IMR-90 (cell line): ENCODE results near the gene CTSC. TPM values are rescaled to one million over a fixed set of nuclear protein-coding genes. Genes with fewer than 3 reads are reported as not detected.

ENCODE experiments used
- ATAC-seq: fragments of 200-7000 bp; cut with Tn5 transposase; 2 replicates; pipeline ENCODE4 v1.9.1; 2020; ENCODE audit warnings: low read depth, mild to moderate bottlenecking, moderate library complexity
- BruUV-seq: library from RNA; stranded (reverse); fragments of 400-500 nt; replicated peaks from 2 replicates; lab custom pipeline; 2021; lab: Mats Ljungman, UMichigan
- CTCF ChIA-PET: fragments of 300-600 bp; formaldehyde crosslinking; extraction: SDS; loops from one replicate; lab custom pipeline; 2021; ENCODE audit warnings: antibody characterized with exemption; lab: Yijun Ruan, JAX
- POLR2A ChIA-PET: fragments of 300-600 bp; sonication (Branson Sonifier 250); formaldehyde crosslinking; loops from one replicate; lab custom pipeline; 2022; ENCODE audit warnings: antibody characterized with exemption; ENCODE audit not compliant: unreplicated experiment; lab: Charles Lee
- DNase-seq: peaks from one replicate; pipeline ENCODE4 v3.0.0; 2013
- H2AFZ ChIP-seq: replicated peaks from 2 replicates; pipeline ENCODE3; 2013; ENCODE audit warnings: low read length, mild to moderate bottlenecking; ENCODE audit not compliant: poor library complexity
- H2AK5ac ChIP-seq: 2 replicates; pipeline ENCODE4 v1.6.1; 2013; ENCODE audit warnings: low read depth, low read length, inconsistent platforms
- H2AK9ac ChIP-seq: replicated peaks from 2 replicates; pipeline ENCODE3; 2013; ENCODE audit warnings: mild to moderate bottlenecking, low read depth, low read length, moderate library complexity; ENCODE audit not compliant: poor library complexity
- H2BK120ac ChIP-seq: 2 replicates; pipeline ENCODE4 v1.6.1; 2013; ENCODE audit warnings: low read depth, low read length, inconsistent platforms
- H2BK15ac ChIP-seq: 3 replicates; pipeline ENCODE4 v1.6.1; 2013; ENCODE audit warnings: low read depth, low read length, inconsistent platforms
- H2BK20ac ChIP-seq: 2 replicates; pipeline ENCODE4 v1.6.1; 2013; ENCODE audit warnings: low read depth, mild to moderate bottlenecking, inconsistent platforms, low read length, moderate library complexity
- H2BK5ac ChIP-seq: 2 replicates; pipeline ENCODE4 v1.6.1; 2013; ENCODE audit warnings: mild to moderate bottlenecking, low read depth, low read length, inconsistent platforms; ENCODE audit not compliant: poor library complexity, severe bottlenecking
- H3K14ac ChIP-seq: replicated peaks from 2 replicates; pipeline ENCODE4 v1.6.1; 2013; ENCODE audit warnings: low read depth, low read length, inconsistent platforms
- H3K18ac ChIP-seq: 2 replicates; pipeline ENCODE4 v1.6.1; 2013; ENCODE audit warnings: low read depth, low read length, control low read depth
- H3K23ac ChIP-seq: 2 replicates; pipeline ENCODE4 v1.6.1; 2013; ENCODE audit warnings: low read depth, low read length, inconsistent platforms
- H3K27ac ChIP-seq: 2 replicates; pipeline ENCODE4 v1.5.1; 2013; ENCODE audit warnings: mild to moderate bottlenecking, control low read depth, low read length; ENCODE audit not compliant: insufficient read depth
- H3K27me3 ChIP-seq: 2 replicates; pipeline ENCODE4 v1.6.1; 2013; ENCODE audit warnings: low read length; ENCODE audit not compliant: control insufficient read depth, insufficient read depth
- H3K36me3 ChIP-seq: 2 replicates; pipeline ENCODE4 v1.6.1; 2013; ENCODE audit warnings: low read length, mixed read lengths; ENCODE audit not compliant: control insufficient read depth, insufficient read depth
- H3K4ac ChIP-seq: 2 replicates; pipeline ENCODE4 v1.6.1; 2013; ENCODE audit warnings: low read depth, low read length, inconsistent platforms
- H3K4me1 ChIP-seq: 2 replicates; pipeline ENCODE4 v1.6.1; 2013; ENCODE audit warnings: low read length, mixed read lengths; ENCODE audit not compliant: control insufficient read depth, insufficient read depth
- H3K4me2 ChIP-seq: 2 replicates; pipeline ENCODE4 v1.6.1; 2013; ENCODE audit warnings: low read depth, mild to moderate bottlenecking, control low read depth, low read length, moderate library complexity
- H3K4me3 ChIP-seq: 2 replicates; pipeline ENCODE4 v1.5.1; 2013; ENCODE audit warnings: low read depth, mild to moderate bottlenecking, control low read depth, low read length, moderate library complexity; ENCODE audit not compliant: insufficient read depth
- H3K56ac ChIP-seq: 2 replicates; pipeline ENCODE4 v1.6.1; 2013; ENCODE audit warnings: low read length, inconsistent platforms; ENCODE audit not compliant: insufficient read depth; ENCODE audit errors: extremely low read depth
- H3K79me1 ChIP-seq, 2 experiments: 2 replicates each; pipeline ENCODE4 v1.6.1; 2013; ENCODE audit warnings: low read length in 2 of 2, inconsistent platforms in 1 of 2, low read depth in 1 of 2
- H3K9ac ChIP-seq: 2 replicates; pipeline ENCODE4 v1.6.1; 2013; ENCODE audit warnings: low read depth, low read length, control low read depth
- H3K9me1 ChIP-seq: 2 replicates; pipeline ENCODE4 v1.6.1; 2013; ENCODE audit warnings: low read length, inconsistent platforms; ENCODE audit not compliant: insufficient read depth
- H3K9me3 ChIP-seq: 2 replicates; pipeline ENCODE4 v1.6.1; 2013; ENCODE audit warnings: low read length; ENCODE audit not compliant: control insufficient read depth, insufficient read depth
- H4K20me1 ChIP-seq: 2 replicates; pipeline ENCODE4 v1.6.1; 2013; ENCODE audit warnings: low read length, inconsistent platforms; ENCODE audit not compliant: insufficient read depth
- H4K5ac ChIP-seq: 2 replicates; pipeline ENCODE4 v1.6.1; 2013; ENCODE audit warnings: mild to moderate bottlenecking, low read depth, low read length, control low read depth
- H4K8ac ChIP-seq, 2 experiments: 2 replicates each; pipeline ENCODE4 v1.6.1; 2013; ENCODE audit warnings: low read depth in 2 of 2, low read length in 2 of 2, control low read depth in 1 of 2, inconsistent platforms in 1 of 2
- H4K91ac ChIP-seq: 2 replicates; pipeline ENCODE4 v1.6.1; 2013; ENCODE audit warnings: low read depth, low read length, inconsistent platforms; ENCODE audit not compliant: insufficient read depth
- BHLHE40 ChIP-seq: fragments of 150-350 bp; IDR thresholded peaks from 2 replicates; pipeline ENCODE4 v1.6.1; 2016; ENCODE audit warnings: mild to moderate bottlenecking, low read depth, low read length
- CEBPB ChIP-seq: IDR thresholded peaks from 2 replicates; pipeline ENCODE4 v1.6.1; 2012; ENCODE audit warnings: low read depth, low read length, improper control_type of control experiment
- CHD1 ChIP-seq: IDR thresholded peaks from 2 replicates; pipeline ENCODE4 v1.6.1; 2012; ENCODE audit warnings: low read depth, low read length, improper control_type of control experiment
- FOS ChIP-seq: fragments of 150-350 bp; IDR thresholded peaks from 2 replicates; pipeline ENCODE4 v1.6.1; 2016; ENCODE audit warnings: low read depth, low read length
- MAFK ChIP-seq: IDR thresholded peaks from 2 replicates; pipeline ENCODE4 v1.6.1; 2012; ENCODE audit warnings: low read depth, low read length, improper control_type of control experiment
- MAZ ChIP-seq: IDR thresholded peaks from 2 replicates; pipeline ENCODE4 v1.6.1; 2012; ENCODE audit warnings: low read depth, mild to moderate bottlenecking, low read length, improper control_type of control experiment, moderate library complexity, borderline replicate concordance
- MXI1 ChIP-seq: IDR thresholded peaks from 2 replicates; pipeline ENCODE4 v1.6.1; 2012; ENCODE audit warnings: low read depth, mild to moderate bottlenecking, low read length, moderate library complexity, borderline replicate concordance
- NFE2L2 ChIP-seq: fragments of 150-350 bp; IDR thresholded peaks from 2 replicates; pipeline ENCODE4 v1.6.1; 2016; ENCODE audit warnings: low read depth, mild to moderate bottlenecking, low read length
- POLR2A ChIP-seq: IDR thresholded peaks from 2 replicates; pipeline ENCODE4 v1.6.1; 2012; ENCODE audit warnings: mild to moderate bottlenecking, low read depth, low read length
- RAD21 ChIP-seq: IDR thresholded peaks from 2 replicates; pipeline ENCODE4 v1.6.1; 2012; ENCODE audit warnings: low read length, improper control_type of control experiment
- RCOR1 ChIP-seq: IDR thresholded peaks from 2 replicates; pipeline ENCODE4 v1.6.1; 2012; ENCODE audit warnings: mild to moderate bottlenecking, low read length, improper control_type of control experiment; ENCODE audit not compliant: insufficient replicate concordance
- RFX5 ChIP-seq: IDR thresholded peaks from 2 replicates; pipeline ENCODE4 v1.8.0; 2012; ENCODE audit warnings: low read depth, mild to moderate bottlenecking, low read length, moderate library complexity
- SMC3 ChIP-seq: fragments of 150-350 bp; IDR thresholded peaks from 2 replicates; pipeline ENCODE4 v1.6.1; 2016; ENCODE audit warnings: low read depth, mild to moderate bottlenecking, antibody characterized with exemption, low read length, moderate library complexity
- WGBS, 2 experiments: methylation state at CpG; one replicate each; pipeline versions ENCODE4 v1.1.5 to v1.1.7; 2013; ENCODE audit warnings: missing lambda C conversion rate in 2 of 2; ENCODE audit not compliant: insufficient read length in 1 of 2; ENCODE audit errors: extremely low coverage in 2 of 2; 5-methylcytosine and 5-hydroxymethylcytosine counted together
- dilution Hi-C: fragments of 300-500 bp; cut with HindIII; formaldehyde crosslinking; loops from one replicate; pipeline ENCODE4 v1.14.3; 2018; ENCODE audit warnings: low sequenced_read_pairs; ENCODE audit not compliant: unreplicated experiment
- in situ Hi-C: fragments of 300-500 bp; cut with MboI; formaldehyde crosslinking; loops from 3 replicates; pipeline ENCODE4 v1.14.3; 2019; ENCODE audit warnings: low sequenced_read_pairs, inconsistent platforms, mixed read lengths
- intact Hi-C: fragments of 100-400 bp; cut with micrococcal nuclease; formaldehyde crosslinking; loops from 2 replicates; pipeline ENCODE4 v1.10.0; 2022
- polyA plus RNA-seq, 3 experiments: library from polyadenylated mRNA; depleted of rRNA; stranded (reverse); fragments of >200 nt; gene quantifications; 2 replicates each; pipeline ENCODE4 v1.2.3, GENCODE V29; 2012; ENCODE audit warnings: low replicate concordance in 1 of 3
- total RNA-seq: library from RNA; depleted of rRNA; stranded (reverse); fragments of >200 nt; gene quantifications from 2 replicates; pipeline ENCODE4 v1.2.3, GENCODE V29; 2012
- TF ChIP-seq, protein P1 (sequence below): fragments of 150-350 bp; IDR thresholded peaks from 2 replicates; pipeline ENCODE4 v1.6.1; 2016; ENCODE audit warnings: low read depth, mild to moderate bottlenecking, low read length, moderate library complexity, borderline replicate concordance
- TF ChIP-seq, protein P2 (sequence below): fragments of 150-350 bp; IDR thresholded peaks from 2 replicates; pipeline ENCODE4 v1.6.1; 2017; ENCODE audit warnings: mild to moderate bottlenecking, antibody characterized with exemption, low read length, low read depth
- TF ChIP-seq, protein P3 (sequence below): conservative IDR thresholded peaks from 2 replicates; pipeline ENCODE4 v1.5.1; 2012; ENCODE audit warnings: mild to moderate bottlenecking, low read depth, low read length, improper control_type of control experiment

Gene CTSC
- total and polyA plus RNA-seq, 2 of the 4 experiments (the other 2 are of a cell fraction): 208 to 299 TPM

DNA sequence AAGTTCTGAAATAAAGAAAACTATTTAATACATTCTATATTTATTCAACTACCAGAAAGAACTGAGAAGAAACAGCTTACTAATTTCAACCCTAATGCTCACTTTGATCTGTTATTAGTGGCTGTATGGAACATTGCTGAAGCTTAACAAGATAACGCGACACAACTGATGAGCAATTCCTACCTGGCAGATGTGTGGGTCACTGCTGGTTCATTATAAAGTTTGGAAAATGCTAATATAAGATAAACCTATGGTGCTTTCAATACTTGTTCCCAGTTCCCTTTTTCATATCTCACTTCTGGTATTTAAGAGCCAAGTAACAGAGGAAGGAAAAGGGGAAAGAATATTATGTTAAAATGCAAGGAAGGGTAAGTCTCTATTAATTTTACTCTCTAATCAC, 10.5 kb downstream of the CTSC start:
- dilution Hi-C loops (no loop called here), intact Hi-C loops (no loop called here), in situ Hi-C loops (no loop called here)
- Histone ChIP-seq H4K20me1 (peaks cover 24% of the 10 kb centered on the region), H3K23ac (peak overlapping the region; percentile 56; the same call in 1 of the 2 replicates), H2BK15ac (no peak overlapping the region), H3K4me3 (no peak overlapping the region), H3K27me3 (no peaks in the 10 kb centered on the region), H2BK20ac (no peak overlapping the region), H3K27ac (no peak overlapping the region), H3K36me3 (peaks cover 42% of the 10 kb centered on the region), H2BK120ac (no peak overlapping the region), H3K9me1 (peaks cover 10% of the 10 kb centered on the region), H4K91ac (no peak overlapping the region), H3K9me3 (no peaks in the 10 kb centered on the region), H2AFZ (no peak overlapping the region), H3K4ac (no peak overlapping the region), H3K14ac (no peak overlapping the region), H3K56ac (no peak overlapping the region), H3K4me2 (no peak overlapping the region; the same call in 1 of the 2 replicates), H3K4me1 (peaks cover 2% of the 10 kb centered on the region; the same call in 1 of the 2 replicates), H4K5ac (no peak overlapping the region), H2BK5ac (no peak overlapping the region), H4K8ac (no peak overlapping the region), H3K18ac (no peak overlapping the region), H2AK5ac (no peak overlapping the region), H2AK9ac (no peak overlapping the region), H3K79me1 (peaks cover 24 to 62% of the 10 kb centered on the region in 2 experiments), H3K9ac (no peak overlapping the region)
- no TSS peak for BruUV-seq
- TF ChIP-seq RAD21 (no peak), CEBPB (no peak), RCOR1 (no peak), MAZ (no peak), POLR2A (no peak), MXI1 (no peak), BHLHE40 (no peak), SMC3 (no peak), FOS (no peak), NFE2L2 (no peak), RFX5 (no peak), CHD1 (no peak), MAFK (no peak)
- TF ChIP-seq, protein P1, sequence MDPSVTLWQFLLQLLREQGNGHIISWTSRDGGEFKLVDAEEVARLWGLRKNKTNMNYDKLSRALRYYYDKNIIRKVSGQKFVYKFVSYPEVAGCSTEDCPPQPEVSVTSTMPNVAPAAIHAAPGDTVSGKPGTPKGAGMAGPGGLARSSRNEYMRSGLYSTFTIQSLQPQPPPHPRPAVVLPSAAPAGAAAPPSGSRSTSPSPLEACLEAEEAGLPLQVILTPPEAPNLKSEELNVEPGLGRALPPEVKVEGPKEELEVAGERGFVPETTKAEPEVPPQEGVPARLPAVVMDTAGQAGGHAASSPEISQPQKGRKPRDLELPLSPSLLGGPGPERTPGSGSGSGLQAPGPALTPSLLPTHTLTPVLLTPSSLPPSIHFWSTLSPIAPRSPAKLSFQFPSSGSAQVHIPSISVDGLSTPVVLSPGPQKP: no peak
- TF ChIP-seq, protein P2, sequence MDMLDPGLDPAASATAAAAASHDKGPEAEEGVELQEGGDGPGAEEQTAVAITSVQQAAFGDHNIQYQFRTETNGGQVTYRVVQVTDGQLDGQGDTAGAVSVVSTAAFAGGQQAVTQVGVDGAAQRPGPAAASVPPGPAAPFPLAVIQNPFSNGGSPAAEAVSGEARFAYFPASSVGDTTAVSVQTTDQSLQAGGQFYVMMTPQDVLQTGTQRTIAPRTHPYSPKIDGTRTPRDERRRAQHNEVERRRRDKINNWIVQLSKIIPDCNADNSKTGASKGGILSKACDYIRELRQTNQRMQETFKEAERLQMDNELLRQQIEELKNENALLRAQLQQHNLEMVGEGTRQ: no peak
- TF ChIP-seq, protein P3, sequence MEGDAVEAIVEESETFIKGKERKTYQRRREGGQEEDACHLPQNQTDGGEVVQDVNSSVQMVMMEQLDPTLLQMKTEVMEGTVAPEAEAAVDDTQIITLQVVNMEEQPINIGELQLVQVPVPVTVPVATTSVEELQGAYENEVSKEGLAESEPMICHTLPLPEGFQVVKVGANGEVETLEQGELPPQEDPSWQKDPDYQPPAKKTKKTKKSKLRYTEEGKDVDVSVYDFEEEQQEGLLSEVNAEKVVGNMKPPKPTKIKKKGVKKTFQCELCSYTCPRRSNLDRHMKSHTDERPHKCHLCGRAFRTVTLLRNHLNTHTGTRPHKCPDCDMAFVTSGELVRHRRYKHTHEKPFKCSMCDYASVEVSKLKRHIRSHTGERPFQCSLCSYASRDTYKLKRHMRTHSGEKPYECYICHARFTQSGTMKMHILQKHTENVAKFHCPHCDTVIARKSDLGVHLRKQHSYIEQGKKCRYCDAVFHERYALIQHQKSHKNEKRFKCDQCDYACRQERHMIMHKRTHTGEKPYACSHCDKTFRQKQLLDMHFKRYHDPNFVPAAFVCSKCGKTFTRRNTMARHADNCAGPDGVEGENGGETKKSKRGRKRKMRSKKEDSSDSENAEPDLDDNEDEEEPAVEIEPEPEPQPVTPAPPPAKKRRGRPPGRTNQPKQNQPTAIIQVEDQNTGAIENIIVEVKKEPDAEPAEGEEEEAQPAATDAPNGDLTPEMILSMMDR: no peak
- no CpG with 5 or more reads among the region's 2 CpGs for WGBS, 2 experiments
- CTCF ChIA-PET: interaction anchor here (0.7 to 0.8 kb wide), 2 partner anchors 216 to 295 kb away, joined by 3 to 5 read pairs; no protein-coding TSS in a partner anchor
- ATAC-seq: no peak
- DNase-seq: no peak
- POLR2A ChIA-PET: interaction anchor here (0.9 kb wide), 1 partner anchor 11 kb away, joined by 5 read pairs; the partner anchor contains the start of gene CTSC
